ENCODE measurements around the gene OPN4. TPM values are rescaled to one million over a fixed set of nuclear protein-coding genes. Genes with fewer than 3 reads are reported as not detected.

Gene OPN4
- total and polyA plus RNA-seq, 5 experiments from 2014 or later = not detected

DNA sequence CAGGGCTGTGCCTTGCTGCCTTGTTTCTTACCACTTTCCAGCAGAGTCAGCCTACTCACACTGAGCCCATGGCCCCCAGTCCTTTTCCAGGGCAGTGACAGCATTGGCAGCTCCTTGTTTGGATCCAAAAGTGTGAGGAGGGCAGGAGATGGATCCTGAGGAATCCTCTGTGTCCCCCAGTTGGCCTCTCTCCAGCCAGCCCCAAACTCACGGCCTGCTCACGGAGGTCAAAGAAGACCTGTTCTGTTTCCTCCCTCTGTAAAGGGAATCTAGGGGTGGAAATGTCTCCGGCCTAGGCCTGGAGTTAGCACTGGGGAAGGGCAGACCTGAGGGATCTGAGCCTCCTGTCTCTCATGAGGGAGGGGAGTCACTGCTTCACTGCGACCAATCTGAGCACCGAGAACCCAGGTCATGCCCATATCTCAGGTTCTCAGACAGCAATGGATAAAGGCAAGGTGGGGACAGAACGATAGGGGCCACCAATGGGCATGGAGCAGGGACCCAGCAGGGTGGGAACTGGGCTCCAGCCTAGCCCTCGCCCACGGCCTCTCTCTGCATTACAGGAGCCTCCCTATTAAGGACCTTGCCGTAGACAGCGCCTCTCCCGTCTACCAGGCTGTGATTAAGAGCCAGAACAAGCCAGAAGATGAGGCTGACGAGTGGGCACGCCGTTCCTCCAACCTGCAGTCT is 37.1 kb downstream of the OPN4 start:
- POLR2A ChIA-PET = no interaction called here
- H3K27ac Mint-ChIP-seq = no peak overlapping the region
- no peaks in the 10 kb centered on the region for H3K9me3 Mint-ChIP-seq

DNA sequence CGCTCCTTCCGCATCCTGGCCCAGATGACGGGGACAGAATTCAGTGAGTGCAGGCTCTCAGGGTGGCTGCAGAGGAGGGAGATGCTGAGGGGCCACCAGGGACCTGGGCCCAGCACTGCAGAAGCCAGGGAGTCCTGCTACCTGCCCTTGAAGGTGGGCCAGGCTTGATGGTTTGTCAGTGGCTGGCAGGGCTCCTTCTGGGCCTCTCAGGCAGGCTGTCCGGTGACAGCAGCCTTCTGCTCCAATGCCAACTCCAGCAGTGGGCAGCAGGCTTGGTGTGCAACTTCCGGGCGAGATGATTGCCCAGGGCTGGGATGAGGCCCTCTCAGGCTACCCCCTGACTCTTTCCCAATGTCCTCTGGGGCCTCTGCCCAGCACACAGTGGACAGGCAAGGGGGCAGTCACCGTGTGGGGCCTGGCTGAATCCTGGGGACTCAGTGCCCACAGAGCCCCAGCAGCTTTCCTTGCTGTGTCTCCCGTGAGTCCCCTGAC is 37.7 kb downstream of the OPN4 start:
- no peak for DNase-seq
- H3K9me3 Mint-ChIP-seq = no peaks in the 10 kb centered on the region
- no peak for ATAC-seq
- H3K4me1 Mint-ChIP-seq = peaks cover 2 to 13% (median 5%) of the 10 kb centered on the region in 4 donors
- peaks cover 0 to 4% (median 0%) of the 10 kb centered on the region in 5 donors for H3K27me3 Mint-ChIP-seq
- no peaks in the 10 kb centered on the region for H3K36me3 Mint-ChIP-seq
- H3K27ac Mint-ChIP-seq = no peak overlapping the region
- no peak overlapping the region for H3K4me3 Mint-ChIP-seq
- POLR2A ChIA-PET = no interaction called here

More for the DNA sequence above, 37.1 kb downstream of the OPN4 start:
- no peak for DNase-seq
- Mint-ChIP-seq H3K4me3 (no peak overlapping the region), H3K4me1 (peaks cover 2 to 13% (median 5%) of the 10 kb centered on the region in 4 donors), H3K27me3 (peaks cover 0 to 4% (median 0%) of the 10 kb centered on the region in 5 donors), H3K36me3 (no peaks in the 10 kb centered on the region)
- ATAC-seq = no peak

DNA sequence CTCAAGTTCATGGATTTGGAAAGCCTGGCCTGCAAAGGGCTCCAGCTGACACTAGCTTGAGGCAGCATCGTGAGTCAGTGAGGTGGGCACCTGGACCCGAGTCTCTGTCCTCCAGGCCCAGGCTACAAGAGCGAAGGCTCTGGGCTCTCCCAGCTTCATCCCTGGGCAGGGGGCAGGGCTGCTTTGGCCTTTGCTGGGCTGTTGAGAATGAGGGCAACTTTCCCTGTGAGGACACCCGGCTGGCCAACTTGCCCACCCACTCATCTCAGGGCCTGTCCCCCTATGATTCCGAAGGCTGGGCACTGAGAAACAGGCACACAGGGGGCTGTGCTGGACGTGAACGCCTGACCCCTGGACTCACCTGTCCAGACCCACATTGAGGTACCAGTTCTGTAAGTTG is 38.3 kb downstream of the OPN4 start:
- Mint-ChIP-seq H3K4me3 (no peak overlapping the region), H3K36me3 (no peaks in the 10 kb centered on the region), H3K27ac (no peak overlapping the region), H3K9me3 (no peaks in the 10 kb centered on the region), H3K4me1 (peaks cover 2 to 13% (median 5%) of the 10 kb centered on the region in 4 donors), H3K27me3 (peaks cover 0 to 4% (median 0%) of the 10 kb centered on the region in 5 donors)
- POLR2A ChIA-PET = interaction anchor here (0.5 kb wide), 1 partner anchor 393 kb away, joined by 4 read pairs; no protein-coding TSS in a partner anchor
- DNase-seq (no peak), ATAC-seq (no peak)

DNA sequence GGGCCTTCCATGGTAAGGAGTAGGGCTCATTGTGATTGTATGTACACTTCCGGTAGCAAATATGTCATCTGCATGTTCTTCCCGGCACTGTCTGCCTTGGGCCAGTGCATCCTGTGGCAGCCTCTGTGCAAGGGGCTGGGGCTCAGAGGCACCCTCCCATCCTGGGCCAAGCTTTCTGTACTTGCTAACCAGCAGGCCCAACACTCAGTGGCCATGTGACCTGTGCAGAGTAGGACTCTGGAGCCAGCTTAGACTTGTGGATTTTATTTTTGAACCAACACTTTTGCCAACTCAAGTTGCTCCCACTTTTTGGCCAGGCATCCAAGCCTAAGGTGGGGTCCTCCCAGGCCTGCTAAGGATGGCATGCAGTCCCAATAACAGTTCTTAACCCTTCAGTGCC is 38.9 kb downstream of the OPN4 start:
- no peak for ATAC-seq

DNA sequence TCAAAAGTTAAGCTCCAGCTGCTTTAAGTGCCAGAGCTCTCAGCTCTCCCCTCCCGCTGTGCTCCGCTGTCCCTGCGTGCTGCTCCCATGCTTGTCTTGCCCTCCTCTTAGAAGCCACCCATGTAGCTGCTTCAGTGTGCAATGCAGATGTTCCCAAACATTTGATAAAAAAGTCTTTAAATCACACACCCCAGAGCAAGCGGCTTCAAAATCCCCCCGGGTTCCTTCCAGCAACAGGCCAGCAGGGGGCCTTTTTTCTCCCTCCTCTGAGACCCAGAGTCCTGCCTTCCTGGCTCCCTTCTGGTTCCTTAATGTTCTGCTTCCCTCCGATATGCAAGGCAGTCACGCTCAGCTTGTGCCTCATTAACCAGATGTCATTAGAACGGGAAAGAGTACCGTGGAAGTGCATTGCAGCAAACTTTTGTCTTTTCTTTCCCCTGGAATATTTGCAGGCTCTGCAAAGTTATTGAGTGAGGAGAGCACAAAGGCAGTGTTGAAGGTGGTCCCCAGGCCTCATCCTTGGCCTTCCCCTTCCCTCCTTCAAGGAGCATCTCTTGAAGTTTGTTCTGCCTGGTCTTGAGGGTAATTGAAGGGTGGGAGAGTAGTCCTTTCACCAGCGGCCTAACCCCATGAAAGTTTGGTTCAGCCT is 39.5 kb downstream of the OPN4 start:
- Mint-ChIP-seq H3K36me3 (no peaks in the 10 kb centered on the region), H3K27me3 (peaks cover 0 to 4% (median 0%) of the 10 kb centered on the region in 5 donors), H3K4me3 (no peak overlapping the region), H3K9me3 (no peaks in the 10 kb centered on the region), H3K27ac (no peak overlapping the region), H3K4me1 (peaks cover 0 to 4% (median 4%) of the 10 kb centered on the region in 4 donors)
- POLR2A ChIA-PET = no interaction called here
- ATAC-seq (peak; percentile 53 to 58), DNase-seq (peak in 7 of 10 donors; percentile 7 to 35 (median 26))

More for the DNA sequence above, 38.9 kb downstream of the OPN4 start:
- H3K27ac Mint-ChIP-seq = no peak overlapping the region
- POLR2A ChIA-PET = interaction anchor here (0.5 kb wide), 1 partner anchor 392 kb away, joined by 4 read pairs; no protein-coding TSS in a partner anchor
- H3K9me3 Mint-ChIP-seq = no peaks in the 10 kb centered on the region
- peaks cover 2 to 10% (median 5%) of the 10 kb centered on the region in 4 donors for H3K4me1 Mint-ChIP-seq
- peaks cover 0 to 4% (median 0%) of the 10 kb centered on the region in 5 donors for H3K27me3 Mint-ChIP-seq
- no peak overlapping the region for H3K4me3 Mint-ChIP-seq
- no peaks in the 10 kb centered on the region for H3K36me3 Mint-ChIP-seq
- no peak for DNase-seq

DNA sequence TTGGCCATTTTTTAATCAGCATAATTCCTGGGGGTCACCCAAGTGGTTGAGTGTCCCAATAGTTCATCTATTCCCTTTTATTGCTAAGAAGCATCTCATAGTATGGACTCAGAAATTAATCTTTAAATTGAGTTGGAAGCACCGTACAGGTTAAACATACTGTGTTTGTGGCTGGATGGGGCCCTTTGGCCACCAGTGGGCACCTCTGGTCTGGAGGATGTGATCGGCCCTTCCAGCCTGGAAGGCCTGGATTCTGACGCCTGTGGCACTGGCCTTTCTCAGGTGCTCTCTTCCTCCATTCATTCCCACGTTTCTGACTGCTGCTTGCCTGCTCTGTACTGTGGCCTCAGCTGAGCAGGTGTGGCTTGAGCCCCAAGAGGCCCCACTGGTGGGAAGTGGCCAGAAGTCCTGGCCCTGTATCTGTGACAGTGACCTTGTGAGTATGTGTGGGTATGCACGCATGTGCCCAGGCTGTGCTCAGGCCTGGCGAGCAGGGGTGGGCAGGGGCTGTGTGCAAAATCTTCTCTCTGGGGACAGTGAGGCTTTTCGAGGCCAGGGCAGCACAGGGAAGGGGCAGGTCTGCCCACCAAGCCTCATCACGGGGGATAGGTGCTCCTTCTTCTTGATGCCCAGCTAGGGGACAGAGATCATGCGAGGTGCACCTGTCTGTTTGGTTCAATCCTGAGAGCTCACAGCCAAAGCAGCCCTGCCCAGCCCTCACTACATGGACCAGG is 44.0 kb downstream of the OPN4 start:
- Mint-ChIP-seq H3K9me3 (no peaks in the 10 kb centered on the region), H3K4me3 (no peak overlapping the region), H3K36me3 (no peaks in the 10 kb centered on the region), H3K4me1 (peaks cover 0 to 7% (median 0%) of the 10 kb centered on the region in 4 donors), H3K27ac (peak overlapping the region in 1 of 10 donors; percentile 60), H3K27me3 (peaks cover 0 to 10% (median 0%) of the 10 kb centered on the region in 5 donors)
- ATAC-seq (no peak), DNase-seq (no peak)
- POLR2A ChIA-PET = no interaction called here

DNA sequence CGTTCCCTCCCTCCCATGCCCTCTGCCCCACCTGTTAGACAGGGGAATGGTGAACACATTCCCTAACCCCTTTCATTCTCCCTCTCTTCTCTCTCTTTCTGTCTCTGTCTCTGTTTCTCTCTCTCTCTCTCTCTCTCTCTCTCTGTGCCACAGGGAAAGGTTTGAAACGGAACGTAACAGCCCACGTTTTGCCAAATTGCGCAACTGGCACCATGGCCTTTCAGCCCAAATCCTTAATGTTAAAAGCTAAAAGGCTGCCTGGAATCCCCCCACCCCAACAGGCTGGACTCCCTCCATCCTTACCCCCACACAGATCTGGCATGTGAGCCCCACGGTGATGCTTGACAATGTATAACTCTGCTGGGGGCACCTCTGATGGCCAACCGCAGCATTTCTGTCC is 44.8 kb downstream of the OPN4 start:
- no peak for DNase-seq
- ATAC-seq = no peak
- H3K36me3 Mint-ChIP-seq = no peaks in the 10 kb centered on the region
- H3K4me1 Mint-ChIP-seq = peaks cover 0 to 4% (median 0%) of the 10 kb centered on the region in 4 donors
- peak overlapping the region in 1 of 10 donors; percentile 59 for H3K27ac Mint-ChIP-seq
- no peaks in the 10 kb centered on the region for H3K9me3 Mint-ChIP-seq
- peaks cover 0 to 10% (median 0%) of the 10 kb centered on the region in 5 donors for H3K27me3 Mint-ChIP-seq
- POLR2A ChIA-PET = no interaction called here
- H3K4me3 Mint-ChIP-seq = no peak overlapping the region

DNA sequence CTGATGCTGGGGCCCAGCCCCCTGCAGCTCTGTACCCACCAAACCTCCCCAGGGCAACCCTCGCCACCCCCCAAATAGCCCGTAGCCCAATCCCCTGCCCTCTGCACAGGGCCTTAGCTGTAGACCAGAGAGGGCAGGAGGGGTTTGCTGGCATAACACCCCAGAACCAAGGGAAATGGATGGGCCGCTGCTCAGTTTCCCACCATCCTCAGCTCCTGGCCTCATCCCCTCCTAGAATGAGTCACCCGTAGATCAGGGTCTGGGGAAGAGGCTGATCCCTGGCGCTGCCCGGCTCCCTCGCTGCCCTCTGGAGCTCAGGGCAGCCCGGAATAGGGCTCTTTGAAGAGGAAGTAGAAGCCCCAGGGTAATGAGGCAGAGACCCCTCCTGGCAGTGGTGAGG is 45.2 kb downstream of the OPN4 start:
- Mint-ChIP-seq H3K9me3 (no peaks in the 10 kb centered on the region), H3K27me3 (peaks cover 0 to 10% (median 0%) of the 10 kb centered on the region in 5 donors), H3K27ac (no peak overlapping the region), H3K4me1 (peaks cover 0 to 4% (median 0%) of the 10 kb centered on the region in 4 donors), H3K4me3 (no peak overlapping the region), H3K36me3 (no peaks in the 10 kb centered on the region)
- POLR2A ChIA-PET = no interaction called here
- ATAC-seq = no peak
- DNase-seq = no peak

DNA sequence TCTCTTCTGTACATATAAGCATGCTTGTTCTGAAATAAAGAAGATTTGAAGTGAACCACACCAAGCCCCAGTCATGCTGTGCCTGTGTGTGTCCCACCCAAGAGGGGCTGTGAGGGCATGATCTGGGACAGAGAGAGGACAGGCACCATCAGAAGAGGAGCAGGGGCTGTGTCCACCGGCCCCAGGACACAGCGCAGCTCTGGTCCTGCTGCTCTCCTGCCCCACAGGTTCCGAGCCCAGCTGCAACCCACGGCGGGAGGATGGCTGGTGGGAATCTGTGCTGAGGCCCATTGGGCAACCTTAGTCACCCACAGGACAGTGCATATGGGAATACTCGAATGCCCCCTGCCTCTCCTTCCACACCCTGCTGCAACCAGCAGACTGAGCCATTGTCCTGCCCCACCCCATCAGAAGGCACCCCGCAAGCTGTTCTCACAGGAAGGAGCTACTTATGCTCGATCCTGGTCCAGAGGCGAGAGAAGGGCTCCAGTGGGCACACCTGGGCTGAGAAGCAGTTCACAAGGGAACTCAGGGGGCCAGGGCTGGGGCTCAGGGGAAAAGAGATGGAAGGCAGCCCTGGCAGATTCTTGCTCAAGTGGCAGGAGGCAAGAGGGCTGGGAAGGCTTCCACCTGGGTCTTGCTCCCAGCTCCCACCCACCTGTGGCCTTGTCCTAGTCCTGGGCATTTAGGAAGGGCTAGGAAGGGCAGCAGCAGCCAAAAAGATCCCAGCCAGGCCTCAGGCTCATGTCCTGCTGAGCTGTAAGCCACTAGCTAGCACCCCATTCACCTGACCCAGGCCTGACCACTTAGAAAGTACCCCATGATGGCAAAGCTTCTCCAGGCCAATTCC is 45.9 kb downstream of the OPN4 start:
- H3K4me3 Mint-ChIP-seq = no peak overlapping the region
- no peak for DNase-seq
- POLR2A ChIA-PET = no interaction called here
- peak overlapping the region in 1 of 10 donors; percentile 43 for H3K27ac Mint-ChIP-seq
- H3K36me3 Mint-ChIP-seq = no peaks in the 10 kb centered on the region
- H3K9me3 Mint-ChIP-seq = no peaks in the 10 kb centered on the region
- peaks cover 0 to 4% (median 0%) of the 10 kb centered on the region in 4 donors for H3K4me1 Mint-ChIP-seq
- H3K27me3 Mint-ChIP-seq = peaks cover 0 to 10% (median 0%) of the 10 kb centered on the region in 5 donors
- ATAC-seq = no peak

DNA sequence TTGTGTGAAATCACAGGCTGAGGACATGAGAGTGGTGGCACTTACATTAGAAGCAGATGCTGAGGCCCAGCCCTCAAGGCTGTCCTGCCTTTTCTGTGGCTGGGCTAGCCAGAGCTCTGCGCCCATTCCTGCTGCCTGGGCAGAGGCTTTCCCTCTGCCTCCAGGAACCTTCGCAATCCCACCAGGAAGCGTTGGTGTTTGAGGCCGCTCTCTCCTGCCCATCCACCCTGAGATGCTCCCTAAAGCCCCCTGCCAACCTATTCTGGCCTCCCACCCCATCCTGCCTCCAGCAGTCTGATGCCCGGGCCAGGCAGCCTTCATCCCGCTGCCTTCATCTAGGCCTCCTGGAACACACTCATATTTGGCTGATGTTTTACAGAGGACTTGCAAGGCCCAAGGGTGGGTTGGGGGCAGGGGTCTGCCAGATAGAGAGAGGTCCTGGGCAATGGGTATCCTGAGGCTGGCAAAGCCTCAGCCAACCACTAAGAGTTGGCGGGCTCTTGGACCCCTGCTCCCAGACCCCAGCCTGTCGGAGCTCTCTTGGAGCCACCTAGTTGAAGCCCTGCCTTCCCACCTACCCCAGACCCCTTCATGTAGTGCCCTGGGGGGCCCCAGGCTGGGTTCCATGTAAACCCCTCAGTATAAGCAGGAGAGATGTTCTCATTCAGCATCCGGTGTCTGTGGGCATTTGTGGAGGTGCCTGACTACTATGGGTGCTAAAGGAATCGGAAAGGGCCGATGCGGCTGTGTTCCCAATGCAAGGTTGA is 46.7 kb downstream of the OPN4 start:
- no peak for DNase-seq
- no peak overlapping the region for H3K27ac Mint-ChIP-seq
- no peaks in the 10 kb centered on the region for H3K9me3 Mint-ChIP-seq
- H3K4me3 Mint-ChIP-seq = no peak overlapping the region
- no peak for ATAC-seq
- POLR2A ChIA-PET = no interaction called here
- peaks cover 0 to 4% (median 0%) of the 10 kb centered on the region in 4 donors for H3K4me1 Mint-ChIP-seq
- no peaks in the 10 kb centered on the region for H3K36me3 Mint-ChIP-seq
- H3K27me3 Mint-ChIP-seq = peaks cover 0 to 10% (median 0%) of the 10 kb centered on the region in 5 donors

DNA sequence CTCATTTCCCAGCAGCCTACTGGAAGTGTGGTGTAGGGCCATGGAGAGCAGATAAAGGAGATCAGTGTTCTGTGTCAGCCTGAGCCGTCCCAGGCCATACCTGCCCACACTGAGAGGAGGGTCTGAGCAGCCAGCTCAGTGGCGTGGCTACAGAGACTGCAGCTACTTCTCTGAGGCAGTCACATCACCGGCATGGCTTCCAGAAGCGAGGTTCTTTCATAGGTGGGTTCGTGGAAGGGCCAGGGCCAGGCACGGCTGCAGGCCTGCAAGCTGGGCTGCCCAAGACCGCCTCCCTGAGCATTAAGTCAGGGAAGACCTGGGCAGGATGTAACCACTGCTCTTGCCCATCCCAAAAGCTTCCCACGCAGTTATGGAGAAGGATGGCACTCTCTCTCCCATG is 48.8 kb downstream of the OPN4 start:
- Mint-ChIP-seq H3K27me3 (peaks cover 0 to 10% (median 0%) of the 10 kb centered on the region in 5 donors), H3K4me1 (peaks cover 0 to 4% (median 0%) of the 10 kb centered on the region in 4 donors), H3K9me3 (no peaks in the 10 kb centered on the region), H3K36me3 (no peaks in the 10 kb centered on the region), H3K27ac (no peak overlapping the region), H3K4me3 (no peak overlapping the region)
- no peak for DNase-seq
- POLR2A ChIA-PET = no interaction called here
- ATAC-seq = no peak

Measured in naive thymus-derived CD8-positive, alpha-beta T cell (primary cell).